ENCODE measurements around the gene WDR45B. TPM values are rescaled to one million over a fixed set of nuclear protein-coding genes. Genes with fewer than 3 reads are reported as not detected.
A peak's percentile ranks its signal among the peaks of the same experiment; 100 is the strongest.

The WDR45B gene
- total RNA-seq, 1 experiment from 2014 or later = 132 TPM

DNA sequence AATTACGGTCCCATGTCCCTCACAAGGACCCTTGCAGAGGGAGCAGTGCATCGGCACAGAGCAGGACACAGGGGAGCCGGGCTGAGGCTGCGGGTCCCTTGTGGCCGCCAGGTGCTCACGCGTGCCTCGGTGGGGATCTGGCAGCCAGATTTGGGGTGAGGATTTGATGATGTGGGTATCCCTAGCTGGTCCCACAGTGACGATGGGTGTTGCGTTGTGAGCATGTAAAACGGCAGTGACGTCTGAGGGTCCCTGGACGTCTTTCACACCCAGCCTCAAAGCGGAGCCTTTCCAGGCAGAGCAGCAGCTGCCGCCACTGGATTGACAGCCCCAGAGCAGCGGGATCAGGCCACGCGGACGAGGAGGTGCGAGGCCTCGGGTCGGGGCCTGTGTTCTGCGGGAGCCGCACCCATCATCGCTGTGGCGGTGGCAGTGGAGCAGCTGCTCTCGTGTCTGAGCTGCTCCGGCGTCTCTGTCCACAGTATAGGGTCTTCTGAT lies 54.6 kb downstream of the WDR45B start:
- TF ChIP-seq REST (IDR thresholded peaks at IDR 0.05; ENCODE audit: insufficient read depth in 1 of 2, low read depth in 2 of 2, low read length in 1 of 2) = no peak
- TF ChIP-seq SIN3A (IDR thresholded peaks at IDR 0.05; ENCODE audit: borderline replicate concordance, insufficient read depth, low read depth, low read length) = no peak
- TF ChIP-seq TCF7L2 (IDR thresholded peaks at IDR 0.05; ENCODE audit: low read depth, low read length) = no peak
- no peak for TF ChIP-seq CTCF (IDR thresholded peaks at IDR 0.05)
- no peak for TF ChIP-seq POLR2AphosphoS5 (IDR thresholded peaks at IDR 0.05; ENCODE audit: low read depth, low read length)
- peak overlapping the region; percentile 33 to 38 for H3K4me3 ChIP-seq (ENCODE audit: low read depth in 2 of 2, low read length in 2 of 2)
- TSS peak; percentile 55 for BruUV-seq (replicated peaks)

DNA sequence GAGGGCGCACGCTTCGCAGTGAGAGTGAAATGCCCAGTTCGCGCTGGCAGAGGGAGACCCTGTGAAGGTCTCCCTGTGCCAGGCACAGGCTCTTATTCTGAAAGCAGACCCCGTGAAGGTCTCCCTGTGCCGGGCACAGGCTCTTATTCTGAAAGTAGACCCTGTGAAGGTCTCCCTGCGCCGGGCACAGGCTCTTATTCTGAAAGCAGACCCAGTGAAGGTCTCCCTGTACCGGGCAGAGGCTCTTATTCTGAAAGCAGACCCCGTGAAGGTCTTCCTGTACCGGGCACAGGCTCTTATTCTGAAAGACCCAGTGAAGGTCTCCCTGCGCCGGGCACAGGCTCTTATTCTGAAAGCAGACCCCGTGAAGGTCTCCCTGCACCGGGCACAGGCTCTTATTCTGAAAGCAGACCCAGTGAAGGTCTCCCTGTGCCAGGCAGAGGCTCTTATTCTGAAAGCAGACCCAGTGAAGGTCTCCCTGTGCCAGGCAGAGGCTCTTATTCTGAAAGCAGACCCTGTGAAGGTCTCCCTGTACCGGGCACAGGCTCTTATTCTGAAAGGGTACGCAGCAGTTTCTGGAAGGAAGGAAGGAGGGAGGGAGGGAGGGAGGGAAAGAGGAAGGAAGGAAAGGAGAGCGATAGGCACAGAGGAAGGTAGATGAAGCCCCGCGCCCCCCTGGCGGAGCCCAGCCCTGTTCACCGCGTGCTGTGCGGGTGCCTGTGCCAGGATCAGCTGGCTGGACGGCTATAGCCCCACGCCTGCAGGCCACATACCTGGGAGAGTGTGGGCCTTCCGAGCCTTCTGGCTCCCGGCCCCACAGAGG lies 55.3 kb downstream of the WDR45B start:
- in situ Hi-C loops (cut with HindIII; ENCODE audit: low pct_unique_long_range_greater_than_20kb, low sequenced_read_pairs) (no loop called here), intact Hi-C loops (cut with micrococcal nuclease; ENCODE audit: unreplicated experiment) (no loop called here)
- Histone ChIP-seq H3K27ac (ENCODE audit: low read length) (peak overlapping the region; percentile 78), H3K4me1 (ENCODE audit: control insufficient read depth, insufficient read depth, low read length) (peaks cover 19% of the 10 kb centered on the region), H3K27me3 (ENCODE audit: control insufficient read depth, insufficient read depth, low read length) (no peaks in the 10 kb centered on the region), H3K36me3 (ENCODE audit: control insufficient read depth, insufficient read depth, low read length) (peaks cover 4% of the 10 kb centered on the region; the same call in 1 of the 2 replicates), H3K9me3 (ENCODE audit: control insufficient read depth, insufficient read depth, low read depth, low read length) (no peaks in the 10 kb centered on the region), H3K4me3 (ENCODE audit: low read depth in 2 of 2, low read length in 2 of 2) (peak overlapping the region; percentile 33 to 38)
- DNase-seq (ENCODE audit: low read depth, low spot score) (no peak), ATAC-seq (peak; percentile 53)
- no peak for TF ChIP-seq POLR2AphosphoS5 (IDR thresholded peaks at IDR 0.05; ENCODE audit: low read depth, low read length)
- TF ChIP-seq TCF7L2 (IDR thresholded peaks at IDR 0.05; ENCODE audit: low read depth, low read length) = no peak
- TF ChIP-seq CTCF (IDR thresholded peaks at IDR 0.05) = no peak
- TF ChIP-seq SIN3A (IDR thresholded peaks at IDR 0.05; ENCODE audit: borderline replicate concordance, insufficient read depth, low read depth, low read length) = no peak
- no peak for TF ChIP-seq REST (IDR thresholded peaks at IDR 0.05; ENCODE audit: insufficient read depth in 1 of 2, low read depth in 2 of 2, low read length in 1 of 2)
- CTCF ChIA-PET = no interaction called here
- BruUV-seq (replicated peaks) = no TSS peak
- POLR2A ChIA-PET = no interaction called here

More for the DNA sequence above, 54.6 kb downstream of the WDR45B start:
- intact Hi-C loops (cut with micrococcal nuclease; ENCODE audit: unreplicated experiment) = no loop called here
- Histone ChIP-seq H3K36me3 (ENCODE audit: control insufficient read depth, insufficient read depth, low read length) (peaks cover 4% of the 10 kb centered on the region; the same call in 1 of the 2 replicates), H3K27ac (ENCODE audit: low read length) (peak overlapping the region; percentile 78), H3K9me3 (ENCODE audit: control insufficient read depth, insufficient read depth, low read depth, low read length) (no peaks in the 10 kb centered on the region), H3K27me3 (ENCODE audit: control insufficient read depth, insufficient read depth, low read length) (no peaks in the 10 kb centered on the region), H3K4me1 (ENCODE audit: control insufficient read depth, insufficient read depth, low read length) (peaks cover 19% of the 10 kb centered on the region)
- ATAC-seq = no peak
- ChIA-PET POLR2A (interaction anchor here (0.7 kb wide), 1 partner anchor 53 kb away, joined by 8 read pairs; no protein-coding TSS in a partner anchor), CTCF (interaction anchor here (0.7 kb wide), 1 partner anchor 188 kb away, joined by 4 read pairs; no protein-coding TSS in a partner anchor)
- in situ Hi-C loops (cut with HindIII; ENCODE audit: low pct_unique_long_range_greater_than_20kb, low sequenced_read_pairs) = no loop called here
- no peak for DNase-seq (ENCODE audit: low read depth, low spot score)
